ENCODE measurements around the gene SPPL2A. TPM values are rescaled to one million over a fixed set of nuclear protein-coding genes. Genes with fewer than 3 reads are reported as not detected.

The SPPL2A gene
- total and polyA plus RNA-seq, 10 of the 15 experiments (the other 5 are each of a cell fraction or from before 2014, with no cell fraction given) = 11.3 to 83.8 (median 44.0) TPM

- in situ Hi-C loops (cut with MboI) = no loop called here
- ChIA-PET POLR2A (interaction anchor here (0.6 kb wide), 1 partner anchor 142 kb away, joined by 3 read pairs; no protein-coding TSS in a partner anchor), CTCF (interaction anchor here (0.6 to 0.7 kb wide), 2 partner anchors 9 to 134 kb away, joined by 3 read pairs; no protein-coding TSS in a partner anchor), RAD21 (ENCODE audit: unreplicated experiment) (no interaction called here), SMC1A (ENCODE audit: uncharacterized antibody, unreplicated experiment) (interaction anchor here (1.5 to 2.2 kb wide), 2 partner anchors 16 to 57 kb away, joined by 4 to 6 read pairs; no protein-coding TSS in a partner anchor)
- H4K20me1 ChIP-seq (ENCODE audit: control insufficient read depth, insufficient read depth) = no peaks in the 10 kb centered on the region
- H3K9ac ChIP-seq (ENCODE audit: control insufficient read depth, insufficient read depth, low read length) = no peak overlapping the region
- WGBS (ENCODE audit: insufficient coverage, insufficient replicate concordance, low lambda C conversion rate, missing lambda C conversion rate) = 3% methylated on average over 2 of the region's 2 CpGs
- H3K79me2 ChIP-seq (ENCODE audit: control insufficient read depth, insufficient read depth, low read length) = no peaks in the 10 kb centered on the region
- no peak overlapping the region for H2AFZ ChIP-seq (ENCODE audit: control insufficient read depth, low read depth, low read length)
- ATAC-seq (no peak), FAIRE-seq (no peak), DNase-seq (ENCODE audit: low read depth, low spot score) (no peak)
- no peaks in the 10 kb centered on the region for H3K4me1 ChIP-seq (ENCODE audit: control insufficient read depth, insufficient read depth, low read length)
- no TSS peak for BruUV-seq (replicated peaks)
- no peak overlapping the region for H3K4me3 ChIP-seq
- H3K4me2 ChIP-seq (ENCODE audit: control insufficient read depth, insufficient read depth) = no peak overlapping the region
- no peaks in the 10 kb centered on the region for H3K36me3 ChIP-seq (ENCODE audit: control insufficient read depth in 2 of 2, insufficient read depth in 2 of 2, low read length in 1 of 2)
- H3K9me3 ChIP-seq (replicated peaks; ENCODE audit: control insufficient read depth, insufficient read depth, low read length) = no peaks in the 10 kb centered on the region
- intact Hi-C loops (cut with micrococcal nuclease; ENCODE audit: unreplicated experiment) = no loop called here
- H3K27me3 ChIP-seq (replicated peaks in 1 of 2; ENCODE audit: control insufficient read depth in 2 of 2, insufficient read depth in 2 of 2, low read length in 1 of 2) = no peaks in the 10 kb centered on the region
- no peak overlapping the region for H3K27ac ChIP-seq (ENCODE audit: control insufficient read depth, insufficient read depth)
- TF ChIP-seq SPI1 (IDR thresholded peaks at IDR 0.05; ENCODE audit: borderline replicate concordance, insufficient read depth, low read depth, low read length) (no peak), TBL1XR1 (IDR thresholded peaks at IDR 0.05; ENCODE audit: low read depth, low read length) (no peak), USF2 (IDR thresholded peaks at IDR 0.05; ENCODE audit: borderline replicate concordance, low read depth, low read length) (no peak), FOXK2 (IDR thresholded peaks at IDR 0.05) (no peak), IRF5 (IDR thresholded peaks at IDR 0.05; ENCODE audit: borderline replicate concordance) (no peak), ZNF207 (IDR thresholded peaks at IDR 0.05; ENCODE audit: borderline replicate concordance) (no peak), PBX3 (IDR thresholded peaks at IDR 0.05; ENCODE audit: insufficient replicate concordance, low read depth, low read length) (no peak), NR2C1 (IDR thresholded peaks at IDR 0.05) (no peak), MAX (IDR thresholded peaks at IDR 0.05; ENCODE audit: low read depth, low read length) (no peak), ZBTB11 (CRISPR knock-in tag; IDR thresholded peaks at IDR 0.05) (no peak), RELA (IDR thresholded peaks at IDR 0.05; ENCODE audit: borderline replicate concordance, partially characterized antibody) (no peak), BHLHE40 (IDR thresholded peaks at IDR 0.05; ENCODE audit: borderline replicate concordance in 1 of 2, low read depth in 2 of 2, low read length in 1 of 2) (no peak)
Observed at GRCh38 chr15:50783411-50783810, 17.9 kb upstream of the SPPL2A start.

All from GM12878 (cell line).